OCI-LY1 (cell line): ENCODE data around the gene RFNG.

Experiments
- H2AFZ ChIP-seq: fragments of 200-600 bp; sonication (generic), shearing (Covaris generic); 2 replicates; pipeline ENCODE4 v1.6.0; 2014; ENCODE audit warnings: antibody characterized with exemption, mild to moderate bottlenecking, low read length
- H3F3A ChIP-seq: fragments of 200-600 bp; sonication (generic), shearing (Covaris generic); 2 replicates; pipeline ENCODE4 v1.6.0; 2014; ENCODE audit warnings: mild to moderate bottlenecking, antibody characterized with exemption, low read length, moderate library complexity; ENCODE audit not compliant: insufficient read depth
- H3K27ac ChIP-seq: fragments of 200-600 bp; sonication (generic); 2 replicates; pipeline ENCODE4 v1.5.1; 2014; ENCODE audit warnings: low read length, mixed run types, mild to moderate bottlenecking, low read depth; ENCODE audit not compliant: poor library complexity, severe bottlenecking
- H3K27me3 ChIP-seq: fragments of 200-600 bp; sonication (generic); 2 replicates; pipeline ENCODE4 v1.6.0; 2014; ENCODE audit warnings: antibody characterized with exemption, mild to moderate bottlenecking, low read length, moderate library complexity; ENCODE audit not compliant: insufficient read depth
- H3K36me3 ChIP-seq: fragments of 200-600 bp; sonication (generic); 2 replicates; pipeline ENCODE4 v1.6.1; 2014; ENCODE audit warnings: mild to moderate bottlenecking, antibody characterized with exemption, low read length, moderate library complexity, mixed read lengths; ENCODE audit not compliant: insufficient read depth
- H3K4me1 ChIP-seq: fragments of 200-600 bp; sonication (generic); 2 replicates; pipeline ENCODE4 v1.5.1; 2014; ENCODE audit warnings: mild to moderate bottlenecking, low read length, moderate library complexity; ENCODE audit not compliant: insufficient read depth, severe bottlenecking
- H3K4me2 ChIP-seq: fragments of 200-600 bp; sonication (generic), shearing (Covaris generic); 2 replicates; pipeline ENCODE4 v1.6.1; 2014; ENCODE audit warnings: low read length
- H3K4me3 ChIP-seq: fragments of 200-600 bp; sonication (generic); 2 replicates; pipeline ENCODE4 v1.5.1; 2014; ENCODE audit warnings: low read length, low read depth, mild to moderate bottlenecking, mixed read lengths; ENCODE audit not compliant: poor library complexity, severe bottlenecking
- H3K79me2 ChIP-seq: fragments of 200-600 bp; shearing (Covaris generic); 2 replicates; pipeline ENCODE4 v1.6.1; 2016; ENCODE audit warnings: mixed run types, low read length, mixed read lengths; ENCODE audit not compliant: insufficient read depth
- H3K9ac ChIP-seq: fragments of 200-600 bp; sonication (generic), shearing (Covaris generic); 2 replicates; pipeline ENCODE4 v1.6.1; 2014; ENCODE audit warnings: mild to moderate bottlenecking, low read length, mixed read lengths
- H3K9me2 ChIP-seq: fragments of 200-600 bp; sonication (generic), shearing (Covaris generic); 2 replicates; pipeline ENCODE4 v1.6.1; 2014; ENCODE audit warnings: low read depth, mild to moderate bottlenecking, low read length, mixed read lengths
- H3K9me3 ChIP-seq: fragments of 200-600 bp; shearing (Covaris generic); 2 replicates; pipeline ENCODE4 v1.6.1; 2014; ENCODE audit warnings: low read length, mixed read lengths
- H4K20me1 ChIP-seq: fragments of 200-600 bp; sonication (generic), shearing (Covaris generic); 2 replicates; pipeline ENCODE4 v1.6.0; 2016; ENCODE audit warnings: mild to moderate bottlenecking, low read length; ENCODE audit not compliant: insufficient read depth
- CTCF ChIP-seq: fragments of 200-600 bp; sonication (generic), shearing (Covaris generic); IDR thresholded peaks from 2 replicates; pipeline ENCODE4 v1.5.1; 2017; ENCODE audit warnings: mild to moderate bottlenecking, antibody characterized with exemption, low read length, moderate library complexity, mixed read lengths
- EZH2 ChIP-seq: fragments of 200-600 bp; sonication (generic), shearing (Covaris generic); IDR thresholded peaks from 2 replicates; pipeline ENCODE4 v1.8.0; 2017; ENCODE audit warnings: borderline replicate concordance, mixed run types, mild to moderate bottlenecking, antibody characterized with exemption, low read length, moderate library complexity, mixed read lengths

Gene RFNG

GRCh38 chr17:82019690-82020571 is 31.7 kb downstream of the RFNG start:
- Histone ChIP-seq H3K9me2 (no peaks in the 10 kb centered on the region), H3F3A (no peaks in the 10 kb centered on the region), H4K20me1 (no peaks in the 10 kb centered on the region), H3K36me3 (peaks cover 12% of the 10 kb centered on the region; the same call in 1 of the 2 replicates), H3K9me3 (no peaks in the 10 kb centered on the region), H3K4me3 (no peak overlapping the region), H3K9ac (no peak overlapping the region), H2AFZ (no peak overlapping the region), H3K4me2 (no peak overlapping the region), H3K79me2 (no peaks in the 10 kb centered on the region), H3K4me1 (peaks cover 24% of the 10 kb centered on the region), H3K27me3 (peaks cover 3% of the 10 kb centered on the region; the same call in 1 of the 2 replicates), H3K27ac (no peak overlapping the region)
- TF ChIP-seq EZH2 (no peak), CTCF (peak; percentile 90)

- Histone ChIP-seq H3K79me2 (no peaks in the 10 kb centered on the region), H2AFZ (no peak overlapping the region), H3K9me2 (no peaks in the 10 kb centered on the region), H3K4me1 (peaks cover 20% of the 10 kb centered on the region), H3K4me2 (no peak overlapping the region), H3K9me3 (no peaks in the 10 kb centered on the region), H3K4me3 (no peak overlapping the region), H4K20me1 (no peaks in the 10 kb centered on the region), H3K36me3 (peaks cover 12% of the 10 kb centered on the region; the same call in 1 of the 2 replicates), H3F3A (no peaks in the 10 kb centered on the region), H3K27me3 (peaks cover 3% of the 10 kb centered on the region; the same call in 1 of the 2 replicates), H3K27ac (no peak overlapping the region), H3K9ac (no peak overlapping the region)
- TF ChIP-seq EZH2 (no peak), CTCF (no peak)
Measured at GRCh38 chr17:82018989-82019689, 32.5 kb downstream of the RFNG start.

DNA sequence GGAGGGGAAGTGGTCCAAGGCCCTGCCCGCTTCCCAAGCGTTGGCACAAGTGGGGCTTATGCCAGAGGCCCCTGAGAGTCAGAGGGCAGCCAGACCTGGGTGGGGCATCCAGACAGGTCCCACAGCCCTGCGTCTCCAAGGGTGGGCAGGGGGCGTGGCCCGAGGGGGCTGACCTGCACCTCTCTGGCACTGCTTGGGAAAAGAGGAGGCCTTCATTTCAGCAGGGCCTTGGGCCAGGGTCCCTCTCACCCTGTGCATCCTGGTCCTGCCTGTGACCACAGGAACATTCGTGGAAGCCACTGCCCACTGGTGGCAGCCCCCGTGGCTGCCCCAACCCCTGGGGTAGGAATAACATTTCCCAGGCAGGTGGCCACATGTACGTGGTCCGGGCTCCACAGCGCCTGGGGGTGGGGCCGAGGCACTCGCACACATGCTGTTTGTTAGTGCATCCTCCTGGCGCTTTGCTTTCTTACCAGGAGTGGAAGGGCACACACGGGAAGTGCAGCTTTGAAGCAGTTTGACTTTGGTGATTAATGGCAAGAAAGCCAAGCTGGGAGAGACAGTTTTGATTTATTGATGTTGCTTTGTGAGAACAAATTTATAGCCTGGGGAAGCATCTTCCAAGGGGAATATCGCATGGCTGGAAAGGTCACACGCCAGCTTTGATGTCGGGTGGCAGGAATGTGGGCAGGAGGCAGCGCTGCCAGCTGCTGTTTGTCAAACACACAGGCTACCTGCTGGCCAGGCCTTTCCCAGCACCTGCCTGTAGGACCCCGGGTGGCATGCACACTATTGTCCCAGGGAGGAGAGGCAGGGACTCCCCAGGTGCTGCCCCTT is 33.2 kb downstream of the RFNG start:
- H2AFZ ChIP-seq = no peak overlapping the region
- no peaks in the 10 kb centered on the region for H4K20me1 ChIP-seq
- no peaks in the 10 kb centered on the region for H3K9me3 ChIP-seq
- TF ChIP-seq CTCF = no peak
- no peak for TF ChIP-seq EZH2
- no peaks in the 10 kb centered on the region for H3K9me2 ChIP-seq
- H3K79me2 ChIP-seq = no peaks in the 10 kb centered on the region
- no peak overlapping the region for H3K4me2 ChIP-seq
- no peak overlapping the region for H3K4me3 ChIP-seq
- no peak overlapping the region for H3K9ac ChIP-seq
- H3K27me3 ChIP-seq = peaks cover 3% of the 10 kb centered on the region; the same call in 1 of the 2 replicates
- no peak overlapping the region for H3K27ac ChIP-seq
- H3F3A ChIP-seq = no peaks in the 10 kb centered on the region
- peaks cover 12% of the 10 kb centered on the region; the same call in 1 of the 2 replicates for H3K36me3 ChIP-seq
- H3K4me1 ChIP-seq = peaks cover 15% of the 10 kb centered on the region
